NCI-H187 (cell line): ENCODE results near the gene TNS4.

Experiments
- DNase-seq, 2 experiments: peaks; one replicate each; lab custom pipeline; 2025; lab: John Stamatoyannopoulos, UW

TNS4 gene

DNA sequence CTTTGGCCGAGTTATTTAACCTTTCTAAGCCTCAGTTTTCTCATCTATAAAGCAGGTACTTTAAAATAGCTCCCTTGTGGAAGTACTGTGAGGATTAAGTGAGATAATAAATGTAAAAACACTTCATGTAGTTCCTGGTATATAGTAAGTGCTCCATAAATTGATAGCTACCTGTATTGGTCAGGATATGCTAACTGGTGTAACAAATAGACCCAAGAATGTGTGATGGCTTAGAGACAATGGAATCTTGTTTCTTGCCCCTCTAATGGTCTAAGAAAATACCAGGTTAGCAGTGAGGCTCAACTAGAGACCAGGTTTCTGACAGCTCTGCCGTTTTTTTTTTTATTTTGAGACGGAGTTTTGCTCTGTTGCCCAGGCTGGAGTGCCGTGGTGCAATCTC lies 34.0 kb upstream of the TNS4 start:
- no peak for DNase-seq

DNA sequence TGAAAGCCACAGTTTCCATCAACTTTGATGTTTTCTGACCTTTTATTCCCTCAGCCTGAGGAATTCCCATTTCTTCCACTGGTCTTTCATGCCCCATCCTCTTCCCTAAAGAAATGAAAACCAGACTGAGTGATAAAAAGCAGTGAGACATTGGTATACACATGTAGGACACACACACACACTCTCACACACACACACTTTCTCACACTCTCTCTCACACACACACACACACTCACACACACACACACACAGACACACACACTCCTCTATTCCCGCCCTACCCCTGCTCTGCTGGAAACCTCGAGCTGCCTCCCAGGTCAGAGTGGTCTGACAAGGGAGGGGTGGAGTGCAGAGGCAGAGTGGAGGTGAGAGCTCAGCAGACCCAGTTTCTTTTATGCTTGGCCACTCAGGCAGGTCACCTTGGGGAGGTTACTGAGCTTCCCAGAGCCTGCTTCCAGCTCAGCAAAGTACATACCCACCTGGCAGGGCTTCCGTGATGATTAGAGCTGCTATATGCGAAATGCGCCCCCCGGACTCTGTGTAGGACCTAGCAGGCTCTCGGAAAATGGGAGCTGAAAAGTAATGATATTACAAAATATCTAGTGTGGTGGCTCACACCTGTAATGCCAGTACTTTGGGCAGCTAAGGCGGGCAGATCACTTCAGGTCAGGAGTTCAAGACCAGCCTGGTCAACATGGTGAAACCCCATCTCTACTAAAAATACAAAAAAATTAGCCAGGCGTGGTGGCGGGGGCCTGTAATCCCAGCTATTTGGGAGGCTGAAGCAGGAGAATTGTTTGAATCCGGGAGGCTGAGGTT lies 33.2 kb upstream of the TNS4 start:
- DNase-seq = no peak

DNA sequence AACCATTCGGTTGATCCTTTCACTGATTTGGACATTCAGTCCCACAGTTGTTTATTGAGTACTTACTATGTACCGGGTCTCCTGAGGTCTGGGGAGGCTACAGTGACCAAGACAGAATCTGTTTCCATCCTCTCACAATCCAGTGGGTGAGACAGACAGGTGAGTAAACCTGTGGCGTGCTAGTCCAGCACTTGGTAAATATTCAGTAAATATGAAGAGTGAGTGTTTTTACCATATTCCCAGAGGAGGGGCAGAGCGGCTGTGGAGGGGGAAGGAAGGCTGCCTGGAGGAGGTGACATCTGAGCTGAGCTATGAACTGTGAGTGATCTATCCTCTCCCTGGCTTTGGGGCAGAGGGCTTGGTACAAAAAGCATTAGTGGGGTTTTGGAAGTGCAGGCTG lies 32.5 kb upstream of the TNS4 start:
- DNase-seq = no peak

DNA sequence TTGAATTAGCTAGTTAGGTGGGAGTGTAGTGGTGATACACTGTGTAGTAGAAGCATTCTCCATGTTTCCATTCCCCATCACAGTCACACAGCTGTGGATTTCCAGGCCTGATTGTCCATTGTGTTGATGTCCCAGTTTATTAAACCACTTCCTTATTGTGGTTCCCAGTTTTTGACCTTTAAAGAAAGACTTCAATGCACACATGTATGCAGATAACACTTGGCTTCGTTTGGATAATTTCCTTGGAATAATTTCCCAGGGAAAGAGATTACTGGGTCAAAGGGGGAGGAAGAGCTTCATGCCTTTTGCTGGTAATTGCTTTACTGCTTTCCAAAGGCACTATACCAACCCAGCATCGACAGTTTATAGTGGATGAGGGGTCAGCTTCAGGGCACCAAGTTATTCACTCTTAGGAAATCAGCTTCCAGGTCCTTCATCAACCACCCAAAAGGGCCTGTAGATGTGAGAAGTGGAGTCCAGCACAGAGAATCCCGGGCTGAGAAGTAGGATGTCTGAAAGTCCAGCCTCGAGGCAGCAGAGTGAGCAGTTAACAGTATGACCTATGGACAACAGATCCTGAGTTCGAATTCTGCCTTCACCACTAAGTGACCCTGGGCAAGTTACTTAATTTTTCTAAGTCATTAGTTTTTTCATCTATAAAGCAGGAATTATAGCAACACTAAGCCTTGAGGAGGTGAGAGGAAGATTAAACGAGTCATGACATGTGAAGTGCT lies 31.3 kb upstream of the TNS4 start:
- DNase-seq = no peak

DNA sequence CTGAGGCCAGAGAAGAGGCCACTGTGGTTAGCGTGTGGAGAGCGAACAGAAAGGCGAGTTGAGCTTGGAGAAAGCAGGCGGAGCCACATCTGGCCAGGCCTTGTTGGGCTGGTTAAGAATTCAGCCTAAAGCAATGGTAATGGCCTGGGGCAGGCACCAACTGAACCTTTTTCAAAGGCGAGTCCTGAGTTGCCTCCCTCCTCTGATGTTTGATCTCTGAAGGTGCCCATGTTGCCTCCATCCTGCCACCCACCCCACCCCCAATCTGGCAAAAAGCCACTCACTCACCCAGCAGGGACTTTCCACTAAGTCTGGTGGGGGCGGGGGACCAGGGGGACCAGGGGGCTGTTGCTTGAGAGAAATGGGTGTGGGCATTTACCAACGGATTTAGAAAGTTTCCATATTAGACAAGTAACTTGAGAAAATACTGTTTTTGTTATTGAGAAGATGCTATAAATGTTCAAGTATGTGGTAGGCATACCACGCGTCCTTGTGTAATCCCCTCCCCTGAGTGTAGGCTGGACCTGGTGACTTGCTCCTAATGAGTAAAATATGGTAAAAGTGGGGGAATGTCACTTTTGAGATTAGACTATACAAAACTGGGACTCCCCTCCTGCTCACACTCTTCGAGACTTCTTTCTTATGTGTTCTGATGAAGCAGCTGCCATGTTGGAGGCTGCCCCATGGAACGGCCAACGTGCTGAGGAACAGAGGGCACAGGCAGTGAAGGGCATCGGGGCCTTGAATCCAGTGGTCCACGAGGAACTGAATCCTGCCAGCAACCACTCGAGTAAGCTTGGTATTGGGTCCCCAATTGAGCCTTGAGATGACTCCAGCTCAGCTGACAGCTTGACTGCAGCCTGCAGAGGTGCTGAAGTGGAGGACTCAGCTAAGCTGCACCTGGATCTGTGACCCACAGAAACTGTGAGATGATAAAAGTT lies 29.9 kb upstream of the TNS4 start:
- DNase-seq = no peak

DNA sequence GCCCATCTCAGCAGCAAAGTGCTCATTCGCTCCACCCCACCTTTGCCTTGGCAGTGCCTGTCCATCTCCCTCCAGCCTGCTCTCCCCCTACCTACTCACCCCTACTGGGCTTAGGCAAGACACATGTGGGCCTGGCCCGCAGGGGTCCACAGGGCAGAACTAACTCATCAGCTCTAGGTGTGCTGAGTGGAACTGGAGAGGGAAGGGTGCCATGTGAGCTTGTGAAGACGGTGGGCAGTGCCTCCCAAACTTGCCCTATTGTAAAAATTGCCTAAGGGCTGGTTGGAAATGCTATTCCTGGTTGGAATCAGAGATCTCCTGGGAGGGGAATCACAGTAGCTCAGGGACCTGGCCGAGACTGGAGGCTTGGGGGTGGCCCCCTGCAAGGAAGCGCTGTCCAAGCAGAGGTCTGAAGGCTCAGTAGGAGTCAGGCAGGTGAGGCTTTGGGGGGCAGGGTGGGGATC lies 29.1 kb upstream of the TNS4 start:
- no peak for DNase-seq

DNA sequence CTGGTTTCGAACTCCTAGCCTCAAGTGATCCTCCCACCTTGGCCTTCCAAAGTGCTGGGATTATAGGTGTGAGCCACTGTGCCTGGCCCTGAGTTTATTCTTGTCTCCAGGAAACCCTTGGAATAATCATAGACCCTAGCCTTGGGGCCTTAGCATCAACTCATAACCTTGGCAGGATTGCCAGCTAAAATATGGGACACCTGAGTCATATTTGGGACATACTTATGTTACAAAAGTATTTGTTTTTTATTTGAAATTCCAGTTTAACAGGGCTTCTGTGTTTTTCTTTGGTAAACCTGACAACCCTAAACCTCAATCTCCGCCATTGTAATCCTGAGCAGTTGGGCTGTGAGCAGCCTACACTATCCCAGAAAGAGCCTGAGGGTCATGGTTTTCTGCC lies 28.6 kb upstream of the TNS4 start:
- no peak for DNase-seq

DNA sequence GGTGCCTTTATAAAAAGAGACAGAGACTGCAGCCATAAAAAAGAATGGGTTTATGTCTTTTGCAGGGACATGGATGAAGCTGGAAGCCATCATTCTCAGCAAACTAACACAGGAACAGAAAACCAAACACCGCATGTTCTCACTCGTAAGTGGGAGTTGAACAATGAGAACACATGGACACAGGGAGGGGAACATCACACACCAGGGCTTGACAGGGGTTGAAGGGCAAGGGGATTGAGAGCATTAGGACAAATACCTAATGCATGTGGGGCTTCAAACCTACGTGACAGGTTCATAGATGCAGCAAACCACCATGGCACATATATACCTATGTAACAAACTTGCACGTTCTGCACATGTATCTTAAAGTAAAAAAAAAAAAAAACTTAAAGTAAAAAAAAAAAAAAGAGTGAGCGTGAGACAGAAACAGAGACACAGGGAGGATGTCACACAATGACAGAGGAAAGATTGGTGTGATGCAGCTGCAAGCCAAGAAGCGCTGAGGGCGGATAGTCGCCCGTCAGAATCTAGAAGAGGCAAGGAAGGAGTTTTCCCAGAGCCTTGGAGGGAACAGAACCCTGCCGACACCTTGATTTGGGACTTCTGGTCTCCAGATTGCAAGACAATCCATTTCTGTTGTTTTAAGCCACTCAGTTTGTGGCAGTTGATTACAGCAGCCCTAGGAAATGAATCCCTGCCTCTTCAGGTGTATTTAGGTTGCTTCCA lies 27.4 kb upstream of the TNS4 start:
- no peak for DNase-seq

DNA sequence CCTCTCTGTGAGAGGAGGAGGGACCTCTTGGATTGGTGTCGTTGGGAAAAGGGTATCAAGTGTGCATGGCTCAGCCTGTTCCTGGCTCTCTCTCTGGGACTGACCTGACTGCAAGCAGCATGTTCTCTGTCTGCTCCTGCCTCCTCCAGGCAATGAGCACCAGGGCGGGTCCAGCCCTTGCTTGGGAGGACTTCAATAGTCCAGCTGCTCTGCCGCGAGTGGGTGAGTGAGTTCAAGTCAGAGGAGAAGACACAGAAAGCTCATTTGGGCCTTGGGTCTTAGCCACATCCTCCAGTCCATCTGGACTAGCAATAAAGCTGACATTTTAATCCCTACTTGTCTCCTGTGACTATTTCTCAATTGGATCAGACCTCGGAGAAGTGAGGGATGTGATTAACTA lies 25.2 kb upstream of the TNS4 start:
- no peak for DNase-seq

DNA sequence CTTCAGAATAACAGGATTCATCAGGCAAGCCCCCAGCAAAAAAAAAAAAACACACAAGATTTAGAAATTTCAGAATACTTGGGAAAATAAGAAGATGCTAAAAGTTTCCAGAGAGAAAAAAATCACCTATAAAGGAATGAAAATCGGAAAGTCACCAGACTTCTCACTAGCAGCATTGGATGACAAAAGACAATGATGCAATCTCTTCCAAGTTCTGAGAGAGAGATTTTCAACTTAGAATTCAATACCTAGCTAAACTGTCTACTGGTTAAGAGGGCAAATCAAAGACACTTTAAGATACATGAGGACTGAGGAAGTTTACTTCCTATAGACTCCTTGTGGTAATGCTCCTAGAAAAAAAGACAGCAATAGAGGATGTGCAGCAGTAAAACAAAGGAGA lies 23.9 kb upstream of the TNS4 start:
- no peak for DNase-seq

DNA sequence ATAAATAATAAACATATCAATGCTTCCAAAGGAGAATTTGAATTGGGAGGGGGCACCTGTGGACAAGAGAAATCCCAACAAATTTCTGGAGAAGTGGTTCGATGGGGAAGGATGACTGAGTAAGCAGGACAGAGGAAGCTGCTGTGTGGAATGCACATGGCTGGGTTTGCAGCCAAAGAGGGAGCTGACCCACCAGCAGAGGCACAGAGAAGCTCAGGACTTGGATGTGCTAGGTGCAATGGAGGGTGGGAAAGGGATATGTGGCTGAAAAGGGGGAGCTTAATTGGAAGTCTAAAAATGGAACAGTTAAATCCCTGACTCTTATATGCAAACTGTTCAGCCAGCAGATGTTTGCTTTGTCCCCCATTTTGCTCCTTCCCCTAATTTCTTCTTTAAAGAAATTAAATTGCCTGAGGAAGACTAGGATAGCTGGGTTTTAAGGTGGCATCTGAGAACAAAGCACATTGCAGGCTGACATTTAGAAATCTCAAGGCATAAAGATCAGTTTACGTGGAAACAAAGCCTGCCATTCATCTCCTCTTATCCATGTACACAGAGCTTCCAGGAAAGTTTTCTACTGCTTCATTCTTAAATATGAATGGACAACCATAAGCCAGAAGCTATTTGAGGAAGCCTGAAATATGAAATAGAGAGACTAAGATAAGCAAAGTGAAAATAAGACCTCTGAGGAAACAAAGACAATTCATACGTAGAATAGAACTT lies 23.0 kb upstream of the TNS4 start:
- no peak for DNase-seq

DNA sequence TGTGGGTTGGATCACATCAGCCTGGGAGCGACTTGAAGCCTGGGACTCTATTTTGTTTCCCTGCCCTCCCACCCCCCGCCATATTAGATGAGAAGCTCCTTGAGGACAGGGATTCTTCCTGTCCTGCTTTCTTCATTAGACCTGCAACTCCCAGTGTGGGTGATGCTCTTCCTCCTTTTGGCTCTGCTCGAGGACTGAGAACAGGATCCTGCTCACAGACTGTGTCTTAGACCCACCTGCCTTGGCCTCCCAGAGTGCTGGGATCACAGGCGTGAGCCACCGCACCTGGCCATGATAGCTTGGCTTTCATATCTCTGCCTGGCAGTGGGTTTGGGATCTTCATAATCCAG lies 21.5 kb upstream of the TNS4 start:
- no peak for DNase-seq

DNA sequence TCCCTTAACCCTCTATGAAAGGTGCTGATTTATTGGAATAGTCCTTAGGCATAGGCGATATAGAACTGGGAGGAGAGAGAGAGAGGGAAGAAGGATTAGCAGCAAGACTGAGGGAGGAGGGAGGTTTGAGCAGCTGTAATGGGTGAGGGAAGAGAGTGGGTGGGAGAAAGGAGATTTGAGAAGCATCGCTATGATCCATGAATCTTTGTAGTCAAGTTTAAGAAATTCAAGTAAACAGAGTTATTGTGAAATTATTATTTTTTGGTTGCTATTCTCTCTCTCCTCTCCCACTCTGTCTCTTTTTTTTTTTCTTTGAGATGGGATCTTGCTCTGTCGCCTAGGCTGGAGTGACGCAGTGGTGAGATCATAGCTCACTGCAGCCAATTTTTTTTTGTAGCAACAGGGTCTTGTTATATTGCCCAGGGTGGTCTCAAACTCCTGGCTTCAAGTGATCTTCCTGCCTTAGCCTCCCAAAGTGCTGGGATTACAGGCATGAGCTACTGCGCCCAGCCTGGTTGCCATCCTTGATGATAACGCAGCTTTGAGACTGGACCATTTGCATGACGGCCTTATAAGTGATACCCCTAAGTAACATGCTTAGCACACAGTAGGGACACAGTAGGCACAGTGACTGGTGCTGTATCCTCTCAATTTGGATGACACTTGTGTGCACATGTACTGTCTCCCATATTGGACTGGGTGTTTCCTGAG lies 21.0 kb upstream of the TNS4 start:
- no peak for DNase-seq

DNA sequence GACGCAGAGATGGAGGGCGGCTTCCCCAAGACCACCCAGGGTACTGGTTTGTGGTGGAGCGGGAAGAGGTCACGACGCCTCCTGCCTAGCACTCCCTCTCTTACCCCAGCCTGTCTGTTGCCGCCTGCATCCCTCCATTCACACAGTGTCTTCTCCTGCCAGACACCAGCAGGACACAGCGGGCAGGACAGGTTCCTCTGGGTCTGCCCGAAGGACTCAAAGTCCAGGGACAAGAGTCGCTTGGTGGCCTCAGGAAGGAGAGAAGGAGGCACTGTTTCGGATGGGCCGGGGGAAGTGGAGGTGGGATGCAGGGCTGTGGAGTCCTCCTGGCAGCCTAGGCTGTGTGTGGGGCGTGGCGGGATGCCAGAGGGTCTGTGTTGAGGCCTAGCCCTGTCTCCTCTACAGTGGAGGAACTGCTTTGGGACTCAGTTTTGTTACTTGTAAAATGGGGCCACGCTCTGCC lies 19.6 kb upstream of the TNS4 start:
- DNase-seq = no peak

DNA sequence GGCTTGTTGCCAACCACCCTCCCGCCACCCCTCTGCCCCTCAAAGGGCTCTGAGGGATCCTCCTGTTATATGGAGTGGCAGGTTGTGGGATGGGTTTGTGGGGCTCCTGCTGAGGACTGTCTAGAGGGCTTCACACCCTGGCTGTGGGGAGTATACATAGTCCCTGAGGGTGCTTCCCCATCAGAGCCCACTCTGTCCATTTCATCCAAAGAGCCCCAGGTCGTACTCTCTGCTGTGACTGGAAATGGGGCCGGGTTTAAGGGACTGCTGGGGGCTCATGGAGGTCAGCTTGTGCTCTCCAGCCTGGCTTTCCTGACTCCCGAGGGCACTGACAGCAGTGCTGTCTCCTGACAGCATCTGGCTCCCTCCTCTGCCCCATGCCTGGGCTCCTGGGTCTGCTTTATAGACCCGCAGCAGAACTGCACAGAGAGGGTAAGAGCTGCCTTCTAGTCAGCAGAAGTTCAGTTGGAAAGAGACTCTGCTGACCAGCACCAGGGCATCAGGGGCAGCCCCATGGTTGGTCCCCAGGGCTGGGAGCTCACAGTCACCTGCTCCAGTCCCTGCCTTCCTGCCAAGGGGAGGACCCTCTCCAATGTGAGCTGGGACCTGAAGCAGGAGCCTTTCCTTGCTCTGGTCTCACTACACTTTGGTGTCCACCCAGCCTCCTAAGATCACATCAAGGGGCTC lies 17.8 kb upstream of the TNS4 start:
- no peak for DNase-seq

DNA sequence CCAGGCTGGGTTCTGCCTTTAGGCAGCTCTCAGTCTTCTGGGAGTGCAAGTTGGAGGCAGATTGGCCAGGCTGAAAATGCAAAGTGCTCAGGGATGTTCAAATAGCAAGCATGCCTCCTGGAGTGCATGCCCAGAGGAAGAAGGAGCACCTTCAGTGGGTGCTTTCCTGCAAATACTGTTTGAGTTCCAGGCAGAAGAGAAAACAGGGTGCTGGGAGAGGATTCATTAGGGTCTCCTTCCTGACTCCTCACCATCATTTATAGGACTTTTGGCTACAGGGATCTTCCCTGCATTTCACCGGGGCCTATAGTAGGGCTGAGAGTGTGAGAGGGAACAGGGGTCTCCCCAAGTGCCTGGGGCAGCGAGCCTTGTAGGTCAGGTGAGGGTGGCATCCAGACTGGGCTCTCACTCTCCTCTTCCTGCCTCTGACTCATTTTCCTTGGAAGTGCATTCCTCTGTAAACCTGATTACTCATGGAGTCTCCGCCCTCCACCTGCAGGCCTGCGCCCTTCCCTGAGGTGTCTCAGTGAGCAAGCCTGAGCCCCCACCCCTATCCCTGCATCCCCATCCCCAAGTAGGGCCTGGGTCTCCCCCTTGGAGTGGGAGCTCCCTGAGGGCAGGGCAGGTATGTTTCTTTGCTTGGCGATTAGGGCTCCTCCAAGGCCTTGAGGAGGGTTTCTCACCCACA lies 17.1 kb upstream of the TNS4 start:
- no peak for DNase-seq

DNA sequence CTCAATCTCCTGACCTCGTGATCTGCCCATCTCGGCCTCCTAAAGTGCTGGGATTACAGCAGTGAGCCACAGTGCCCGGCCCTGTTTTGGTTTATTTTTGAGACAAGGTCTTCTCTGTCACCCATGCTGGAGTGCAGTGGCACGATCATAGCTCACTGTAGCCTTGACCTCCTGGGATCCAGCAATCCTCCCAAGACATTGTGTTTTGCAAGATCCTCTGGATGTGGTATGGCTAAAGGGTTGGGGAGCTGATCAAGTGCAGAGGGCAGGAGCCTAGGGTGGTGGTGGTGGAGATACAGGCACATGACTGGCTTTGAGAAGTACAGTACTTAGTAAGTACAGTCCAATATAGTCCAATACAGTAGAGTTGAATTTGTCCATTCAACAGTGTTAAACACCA lies 16.6 kb upstream of the TNS4 start:
- no peak for DNase-seq

DNA sequence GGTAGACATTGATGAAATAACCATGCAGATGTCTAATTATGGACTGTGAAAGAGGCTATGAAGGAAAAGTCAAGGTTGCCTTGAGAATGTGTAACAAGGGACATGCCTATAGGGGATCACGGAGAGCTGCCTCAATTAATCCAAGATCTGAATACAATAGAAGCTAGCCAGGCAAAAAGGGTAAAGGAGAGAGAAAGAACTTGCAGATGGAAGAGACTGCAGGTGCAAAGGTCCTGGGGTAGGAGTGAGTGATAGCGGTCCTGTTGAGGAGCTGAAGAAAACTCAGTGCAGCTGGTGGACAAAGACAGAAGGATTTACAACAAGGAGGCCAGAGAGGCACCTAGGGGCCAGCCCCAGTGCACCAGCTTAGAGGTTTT lies 15.9 kb upstream of the TNS4 start:
- no peak for DNase-seq

DNA sequence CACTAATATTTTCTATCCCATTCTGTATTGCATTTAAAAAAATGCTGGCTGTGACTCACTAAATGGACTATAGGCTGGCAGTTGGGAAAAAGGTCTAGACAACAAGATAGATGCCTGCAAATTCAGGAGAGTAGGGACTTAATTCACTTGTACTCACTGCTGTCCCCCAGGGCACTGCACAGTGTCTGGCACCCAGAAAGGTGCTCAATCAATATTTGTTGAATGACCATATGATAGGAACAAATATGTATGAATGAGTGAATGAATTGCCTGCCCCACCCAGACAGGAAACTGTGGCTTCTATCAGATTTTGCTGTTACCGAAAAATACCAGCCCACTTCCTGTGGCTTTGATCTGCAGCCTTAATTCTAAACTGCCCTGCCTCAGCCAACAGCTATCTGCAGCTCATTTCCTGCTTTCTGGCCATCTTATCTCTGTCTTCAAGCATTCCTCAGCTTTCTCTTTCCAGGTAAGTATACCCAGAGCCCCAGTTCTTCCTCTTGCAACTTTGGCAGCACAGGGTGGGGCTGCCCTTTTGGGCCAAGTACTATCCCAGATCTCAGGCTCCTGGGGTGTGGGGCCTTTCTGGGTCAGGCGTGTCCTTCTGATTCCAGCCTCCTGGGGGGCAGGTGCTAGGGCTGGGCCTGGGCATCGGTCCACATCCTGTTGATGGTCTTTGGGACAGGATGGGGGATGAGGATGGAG lies 15.3 kb upstream of the TNS4 start:
- no peak for DNase-seq
